ENCODE measurements around the gene EZH1.

Gene EZH1

GRCh38 chr17:42659079-42659931, 85.5 kb downstream of the EZH1 start, which contains the start of gene TUBG2:
TSS of gene TUBG2 (plus strand) at chr17:42659284. CDS start at chr17:42659504, 220 bp downstream.
- peaks cover 57% of the 10 kb centered on the region for H3K4me1 ChIP-seq (ENCODE audit: low read depth, poor library complexity, severe bottlenecking)
- peak within 1 kb of the TSS; percentile 41; the same call in 1 of the 2 replicates for H3K9ac ChIP-seq
- H3K79me2 ChIP-seq (ENCODE audit: insufficient read depth, low read depth), result no peaks in the 10 kb centered on the region
- H4K20me1 ChIP-seq (ENCODE audit: insufficient read depth), result no peaks in the 10 kb centered on the region
- peak within 1 kb of the TSS; percentile 11; the same call in 1 of the 2 replicates for H3K27ac ChIP-seq
- H2AFZ ChIP-seq (ENCODE audit: low read depth), result peak within 1 kb of the TSS; percentile 69
- H3K36me3 ChIP-seq (ENCODE audit: insufficient read depth), result no peaks in the 10 kb centered on the region
- peak within 1 kb of the TSS; percentile 82 for H3K4me2 ChIP-seq
- H3K27me3 ChIP-seq (ENCODE audit: insufficient read depth, low read depth), result no peaks in the 10 kb centered on the region
- no peak within 1 kb of the TSS for H3K4me3 ChIP-seq (IDR thresholded peaks at IDR 0.05; ENCODE audit: insufficient read depth, low read depth, low read length)
- TF ChIP-seq, protein P1, sequence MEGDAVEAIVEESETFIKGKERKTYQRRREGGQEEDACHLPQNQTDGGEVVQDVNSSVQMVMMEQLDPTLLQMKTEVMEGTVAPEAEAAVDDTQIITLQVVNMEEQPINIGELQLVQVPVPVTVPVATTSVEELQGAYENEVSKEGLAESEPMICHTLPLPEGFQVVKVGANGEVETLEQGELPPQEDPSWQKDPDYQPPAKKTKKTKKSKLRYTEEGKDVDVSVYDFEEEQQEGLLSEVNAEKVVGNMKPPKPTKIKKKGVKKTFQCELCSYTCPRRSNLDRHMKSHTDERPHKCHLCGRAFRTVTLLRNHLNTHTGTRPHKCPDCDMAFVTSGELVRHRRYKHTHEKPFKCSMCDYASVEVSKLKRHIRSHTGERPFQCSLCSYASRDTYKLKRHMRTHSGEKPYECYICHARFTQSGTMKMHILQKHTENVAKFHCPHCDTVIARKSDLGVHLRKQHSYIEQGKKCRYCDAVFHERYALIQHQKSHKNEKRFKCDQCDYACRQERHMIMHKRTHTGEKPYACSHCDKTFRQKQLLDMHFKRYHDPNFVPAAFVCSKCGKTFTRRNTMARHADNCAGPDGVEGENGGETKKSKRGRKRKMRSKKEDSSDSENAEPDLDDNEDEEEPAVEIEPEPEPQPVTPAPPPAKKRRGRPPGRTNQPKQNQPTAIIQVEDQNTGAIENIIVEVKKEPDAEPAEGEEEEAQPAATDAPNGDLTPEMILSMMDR (conservative IDR thresholded peaks at IDR 0.05; ENCODE audit: low read depth, low read length), result no peak

DNA sequence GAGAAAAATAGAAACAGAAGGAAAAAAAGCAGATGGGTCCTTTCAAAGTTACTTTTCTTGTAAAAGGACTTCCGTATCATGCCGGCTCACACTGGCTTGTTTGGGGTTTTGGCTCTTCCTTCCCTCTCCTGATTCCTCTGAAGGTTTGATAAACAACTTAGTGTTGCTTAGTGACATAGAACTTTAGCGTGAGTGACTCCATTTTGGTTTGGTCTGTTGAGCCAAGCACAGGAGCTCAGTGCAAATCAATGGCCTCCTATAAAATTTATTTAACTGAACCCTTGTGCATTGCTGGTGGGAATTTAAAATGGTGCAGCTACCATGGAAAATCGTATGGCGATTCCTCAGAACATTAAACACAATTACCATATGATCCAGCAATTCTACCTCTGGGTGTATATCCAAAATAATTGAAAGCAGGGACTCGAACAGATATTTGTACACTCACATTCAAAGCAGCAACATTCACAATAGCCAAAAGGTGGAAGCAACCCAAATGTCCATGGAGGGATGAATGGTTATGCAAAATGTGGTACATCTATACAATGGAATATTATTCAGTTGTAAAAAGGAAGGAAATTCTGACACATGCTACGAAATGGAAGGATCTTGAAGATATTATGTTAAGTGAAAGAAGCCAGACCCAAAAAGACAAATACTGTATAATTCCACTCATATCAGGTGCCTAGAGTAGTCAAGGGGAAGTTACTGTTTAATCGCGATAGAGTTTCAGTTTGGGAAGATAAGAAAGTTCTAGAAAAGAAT, 86.8 kb downstream of the EZH1 start:
- TF ChIP-seq, protein P1 (conservative IDR thresholded peaks at IDR 0.05; ENCODE audit: low read depth, low read length), result no peak
- H3K4me3 ChIP-seq (IDR thresholded peaks at IDR 0.05; ENCODE audit: insufficient read depth, low read depth, low read length), result no peak overlapping the region
- no peaks in the 10 kb centered on the region for H3K36me3 ChIP-seq (ENCODE audit: insufficient read depth)
- H2AFZ ChIP-seq (ENCODE audit: low read depth), result no peak overlapping the region
- H3K79me2 ChIP-seq (ENCODE audit: insufficient read depth, low read depth), result no peaks in the 10 kb centered on the region
- peaks cover 57% of the 10 kb centered on the region for H3K4me1 ChIP-seq (ENCODE audit: low read depth, poor library complexity, severe bottlenecking)
- no peaks in the 10 kb centered on the region for H4K20me1 ChIP-seq (ENCODE audit: insufficient read depth)
- no peak overlapping the region for H3K9ac ChIP-seq
- H3K27ac ChIP-seq, result no peak overlapping the region
- H3K4me2 ChIP-seq, result peak overlapping the region; percentile 82
- H3K27me3 ChIP-seq (ENCODE audit: insufficient read depth, low read depth), result no peaks in the 10 kb centered on the region

- H2AFZ ChIP-seq (ENCODE audit: low read depth), result no peak overlapping the region
- no peaks in the 10 kb centered on the region for H3K79me2 ChIP-seq (ENCODE audit: insufficient read depth, low read depth)
- TF ChIP-seq, protein P1 (conservative IDR thresholded peaks at IDR 0.05; ENCODE audit: low read depth, low read length), result no peak
Observed at GRCh38 chr17:42655528-42655927, 89.3 kb downstream of the EZH1 start.

DNA sequence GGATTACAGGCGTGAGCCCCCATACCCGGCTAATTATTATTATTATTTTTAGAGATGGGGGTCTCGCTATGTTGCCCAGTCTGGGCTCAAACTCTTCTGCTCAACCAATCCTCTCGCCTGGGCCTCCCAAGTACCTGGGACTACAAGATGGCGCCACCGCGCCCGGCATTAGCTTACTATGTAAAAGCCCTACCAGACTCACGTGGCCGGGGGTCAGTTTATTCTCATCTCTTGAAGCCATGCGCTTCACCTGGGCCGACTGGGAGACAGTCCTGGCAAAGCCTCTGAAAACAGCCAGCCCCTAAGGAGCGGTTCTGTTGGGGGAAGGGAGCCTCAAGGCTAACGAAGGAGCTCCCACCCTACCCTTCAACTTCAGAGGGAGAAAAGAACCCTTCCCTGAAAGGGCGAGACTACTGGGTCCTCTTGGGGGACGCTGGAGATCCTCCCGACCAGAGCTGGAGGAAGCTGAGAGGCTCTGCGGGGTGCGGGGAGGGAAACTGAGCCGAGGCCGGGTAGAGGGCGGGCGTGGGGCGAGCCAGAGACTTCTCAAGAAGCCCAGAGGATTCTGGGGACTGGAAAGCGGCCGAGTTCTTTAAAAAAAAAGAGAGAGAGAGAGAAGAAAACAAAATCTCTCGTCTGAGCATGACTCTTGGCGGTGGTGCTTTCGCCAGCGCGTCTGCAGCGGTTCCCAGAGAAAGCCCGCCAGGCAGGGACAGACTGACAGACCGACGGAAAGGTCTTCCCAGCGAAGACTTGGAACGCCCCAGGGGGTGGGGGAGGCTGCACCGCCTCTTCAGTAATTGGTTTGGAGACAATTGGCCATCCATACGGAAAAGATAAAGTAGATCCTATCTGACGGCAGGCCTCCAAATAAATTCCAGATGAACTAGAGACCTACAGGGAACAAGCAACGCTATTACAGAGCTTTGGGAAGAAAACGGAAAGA, 91.4 kb downstream of the EZH1 start:
- H3K36me3 ChIP-seq (ENCODE audit: insufficient read depth), result no peaks in the 10 kb centered on the region
- H3K9ac ChIP-seq, result no peak overlapping the region
- H3K27ac ChIP-seq, result no peak overlapping the region
- TF ChIP-seq, protein P1 (conservative IDR thresholded peaks at IDR 0.05; ENCODE audit: low read depth, low read length), result no peak
- no peaks in the 10 kb centered on the region for H3K79me2 ChIP-seq (ENCODE audit: insufficient read depth, low read depth)
- peaks cover 33% of the 10 kb centered on the region for H3K4me1 ChIP-seq (ENCODE audit: low read depth, poor library complexity, severe bottlenecking)
- no peak overlapping the region for H3K4me3 ChIP-seq (IDR thresholded peaks at IDR 0.05; ENCODE audit: insufficient read depth, low read depth, low read length)
- no peak overlapping the region for H3K4me2 ChIP-seq
- no peaks in the 10 kb centered on the region for H3K27me3 ChIP-seq (ENCODE audit: insufficient read depth, low read depth)
- H2AFZ ChIP-seq (ENCODE audit: low read depth), result no peak overlapping the region
- H4K20me1 ChIP-seq (ENCODE audit: insufficient read depth), result no peaks in the 10 kb centered on the region

More at GRCh38 chr17:42655528-42655927, 89.3 kb downstream of the EZH1 start:
- H4K20me1 ChIP-seq (ENCODE audit: insufficient read depth), result no peaks in the 10 kb centered on the region
- peaks cover 44% of the 10 kb centered on the region for H3K4me1 ChIP-seq (ENCODE audit: low read depth, poor library complexity, severe bottlenecking)
- H3K27me3 ChIP-seq (ENCODE audit: insufficient read depth, low read depth), result no peaks in the 10 kb centered on the region
- peak overlapping the region; percentile 26 for H3K27ac ChIP-seq
- no peaks in the 10 kb centered on the region for H3K36me3 ChIP-seq (ENCODE audit: insufficient read depth)
- H3K9ac ChIP-seq, result no peak overlapping the region
- H3K4me3 ChIP-seq (IDR thresholded peaks at IDR 0.05; ENCODE audit: insufficient read depth, low read depth, low read length), result no peak overlapping the region
- H3K4me2 ChIP-seq, result peak overlapping the region; percentile 26
